ENCODE data around the gene FILIP1L. TPM values are rescaled to one million over a fixed set of nuclear protein-coding genes. Genes with fewer than 3 reads are reported as not detected.

FILIP1L gene
- total and polyA plus RNA-seq, 11 donors: 18.2 to 120 (median 77.3) TPM

DNA sequence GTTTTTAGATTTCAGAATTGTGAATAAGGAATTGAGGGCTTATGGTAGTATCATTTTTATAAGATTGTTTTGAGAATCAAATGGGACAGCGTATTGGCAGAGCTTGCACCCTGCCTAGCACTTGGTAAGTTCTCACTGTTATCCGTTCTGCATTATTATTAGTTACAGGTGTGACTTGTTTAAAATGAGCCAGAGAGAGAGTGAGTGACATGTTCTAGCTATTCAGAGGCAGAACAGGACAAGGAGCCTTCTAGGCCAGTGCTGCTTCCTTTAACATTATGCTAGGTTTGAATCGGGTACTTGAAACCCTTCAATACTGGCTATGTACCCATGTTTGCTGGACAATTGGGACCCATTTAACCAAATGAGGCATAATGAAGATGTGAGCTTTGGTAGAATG, 133.7 kb downstream of the FILIP1L start:
- ATAC-seq: peak; percentile 78 to 88 (median 80)
- H3K9me3 ChIP-seq: peaks cover 0 to 3% (median 0%) of the 10 kb centered on the region in 12 donors

GRCh38 chr3:99978221-99978620, 136.1 kb downstream of the FILIP1L start:
- H3K4me1 ChIP-seq: peaks cover 0 to 15% (median 0%) of the 10 kb centered on the region in 12 donors
- intact Hi-C loops (cut with DNase I): no loop called here
- H3K9me3 ChIP-seq: peaks cover 0 to 3% (median 0%) of the 10 kb centered on the region in 12 donors
- H3K36me3 ChIP-seq: no peaks in the 10 kb centered on the region
- no peaks in the 10 kb centered on the region for H3K27me3 ChIP-seq
- ATAC-seq: no peak
- H3K4me3 ChIP-seq: no peak overlapping the region
- H3K27ac ChIP-seq: no peak overlapping the region
- 95 to 98% (median 96%) methylated on average over 1 of the region's 1 CpG for WGBS, 4 donors
- no peak for DNase-seq
- TF ChIP-seq CTCF (IDR thresholded peaks at IDR 0.05) (no peak), POLR2A (IDR thresholded peaks at IDR 0.05) (no peak)

More for the DNA sequence above, 133.7 kb downstream of the FILIP1L start:
- TF ChIP-seq POLR2A (IDR thresholded peaks at IDR 0.05) (no peak), CTCF (IDR thresholded peaks at IDR 0.05) (no peak)
- Histone ChIP-seq H3K27me3 (no peaks in the 10 kb centered on the region), H3K27ac (peak overlapping the region in 3 of 12 donors; percentile 13 to 52 (median 42)), H3K36me3 (no peaks in the 10 kb centered on the region), H3K4me3 (no peak overlapping the region), H3K4me1 (peaks cover 0 to 21% (median 0%) of the 10 kb centered on the region in 12 donors)
- WGBS, 4 donors: 62 to 71% (median 68%) methylated on average over 3 of the region's 3 CpGs
- no peak for DNase-seq
- intact Hi-C loops (cut with DNase I): no loop called here

- Histone ChIP-seq H3K4me3 (no peak overlapping the region), H3K27me3 (no peaks in the 10 kb centered on the region), H3K27ac (no peak overlapping the region), H3K9me3 (peaks cover 0 to 3% (median 0%) of the 10 kb centered on the region in 12 donors), H3K4me1 (peaks cover 0 to 17% (median 0%) of the 10 kb centered on the region in 12 donors), H3K36me3 (no peaks in the 10 kb centered on the region)
- DNase-seq (no peak), ATAC-seq (no peak)
- intact Hi-C loops (cut with DNase I): no loop called here
- TF ChIP-seq POLR2A (IDR thresholded peaks at IDR 0.05): no peak
- TF ChIP-seq CTCF (IDR thresholded peaks at IDR 0.05): no peak
Observed at GRCh38 chr3:99976584-99976983, 137.7 kb downstream of the FILIP1L start.

GRCh38 chr3:99974989-99975388, 139.3 kb downstream of the FILIP1L start:
- WGBS, 4 donors: 64 to 92% (median 81%) methylated on average over 2 of the region's 2 CpGs

More at GRCh38 chr3:99974989-99975388, 139.3 kb downstream of the FILIP1L start:
- Histone ChIP-seq H3K27me3 (no peaks in the 10 kb centered on the region), H3K4me1 (peaks cover 0 to 15% (median 0%) of the 10 kb centered on the region in 12 donors), H3K9me3 (peaks cover 0 to 3% (median 0%) of the 10 kb centered on the region in 12 donors), H3K4me3 (no peak overlapping the region), H3K27ac (no peak overlapping the region), H3K36me3 (no peaks in the 10 kb centered on the region)
- DNase-seq (no peak), ATAC-seq (no peak)
- TF ChIP-seq CTCF (IDR thresholded peaks at IDR 0.05) (no peak), POLR2A (IDR thresholded peaks at IDR 0.05) (no peak)
- intact Hi-C loops (cut with DNase I): no loop called here

All from heart left ventricle (tissue), 16 donors.